KMS-11 (cell line): ENCODE results near the gene NXT1.

Experiments
- H2AFZ ChIP-seq: fragments of 200-600 bp; sonication (generic); 2 replicates; pipeline ENCODE4 v1.6.1; 2016; ENCODE audit warnings: antibody characterized with exemption, mixed run types, low read depth
- H3K27ac ChIP-seq: fragments of 200-600 bp; sonication (generic); 2 replicates; pipeline ENCODE4 v1.6.1; 2016; ENCODE audit warnings: mild to moderate bottlenecking, mixed run types
- H3K27me3 ChIP-seq: fragments of 200-600 bp; sonication (generic); 2 replicates; pipeline ENCODE4 v1.6.1; 2017; ENCODE audit warnings: mild to moderate bottlenecking, low read depth, mixed run types, moderate library complexity; ENCODE audit not compliant: insufficient read depth
- H3K36me3 ChIP-seq: fragments of 200-600 bp; sonication (generic); 2 replicates; pipeline ENCODE4 v1.6.1; 2017; ENCODE audit warnings: mild to moderate bottlenecking, mixed run types; ENCODE audit not compliant: insufficient read depth
- H3K4me1 ChIP-seq: fragments of 200-600 bp; sonication (generic); 2 replicates; pipeline ENCODE4 v1.6.1; 2016; ENCODE audit warnings: mild to moderate bottlenecking, low read depth, mixed run types; ENCODE audit not compliant: poor library complexity, severe bottlenecking
- H3K4me2 ChIP-seq: fragments of 200-600 bp; sonication (generic); 2 replicates; pipeline ENCODE4 v1.7.0; 2016; ENCODE audit warnings: mild to moderate bottlenecking, mixed run types
- H3K4me3 ChIP-seq: fragments of 200-600 bp; sonication (generic); IDR thresholded peaks from 2 replicates; pipeline ENCODE4 v1.6.1; 2017; ENCODE audit warnings: low read depth, low read length, mixed read lengths; ENCODE audit not compliant: insufficient read depth
- H3K79me2 ChIP-seq: fragments of 200-600 bp; sonication (generic); 2 replicates; pipeline ENCODE4 v1.6.1; 2016; ENCODE audit warnings: low read depth, mixed run types; ENCODE audit not compliant: insufficient read depth
- H3K9ac ChIP-seq: fragments of 200-600 bp; sonication (generic); 2 replicates; pipeline ENCODE4 v1.6.1; 2016; ENCODE audit warnings: mild to moderate bottlenecking, mixed run types
- H4K20me1 ChIP-seq: fragments of 200-600 bp; sonication (generic); 2 replicates; pipeline ENCODE4 v1.6.1; 2016; ENCODE audit warnings: mild to moderate bottlenecking, mixed run types; ENCODE audit not compliant: insufficient read depth
- CTCF ChIP-seq: fragments of 200-600 bp; sonication (generic); conservative IDR thresholded peaks from 2 replicates; pipeline ENCODE4 v1.6.1; 2017; ENCODE audit warnings: low read depth, mild to moderate bottlenecking, antibody characterized with exemption, low read length, moderate library complexity, mixed read lengths

Gene NXT1

GRCh38 chr20:23349338-23350195 lies 1.0 kb upstream of the NXT1 start:
- TF ChIP-seq CTCF, result peak; percentile 62
- no peak overlapping the region for H3K4me3 ChIP-seq
- peaks cover 6% of the 10 kb centered on the region; the same call in 1 of the 2 replicates for H4K20me1 ChIP-seq
- peak overlapping the region; percentile 96 for H3K27ac ChIP-seq
- H3K9ac ChIP-seq, result peak overlapping the region; percentile 91
- peak overlapping the region; percentile 73 for H3K4me2 ChIP-seq
- no peaks in the 10 kb centered on the region for H3K36me3 ChIP-seq
- peaks cover 10% of the 10 kb centered on the region for H3K4me1 ChIP-seq
- H2AFZ ChIP-seq, result peak overlapping the region; percentile 42
- peaks cover 38% of the 10 kb centered on the region for H3K79me2 ChIP-seq
- no peaks in the 10 kb centered on the region for H3K27me3 ChIP-seq

- TF ChIP-seq CTCF, result no peak
- Histone ChIP-seq H3K4me1 (peaks cover 16% of the 10 kb centered on the region), H3K27ac (peak overlapping the region; percentile 96), H3K79me2 (peaks cover 38% of the 10 kb centered on the region), H3K36me3 (no peaks in the 10 kb centered on the region), H3K4me2 (peak overlapping the region; percentile 46), H3K9ac (peak overlapping the region; percentile 91), H2AFZ (peak overlapping the region; percentile 22), H3K27me3 (no peaks in the 10 kb centered on the region), H3K4me3 (no peak overlapping the region), H4K20me1 (peaks cover 6% of the 10 kb centered on the region; the same call in 1 of the 2 replicates)
Observed at GRCh38 chr20:23350904-23351838, 580 bp downstream of the NXT1 start.

GRCh38 chr20:23356203-23356602 lies 5.6 kb downstream of the NXT1 start:
- peaks cover 6% of the 10 kb centered on the region; the same call in 1 of the 2 replicates for H4K20me1 ChIP-seq
- H3K27me3 ChIP-seq, result no peaks in the 10 kb centered on the region
- peaks cover 37% of the 10 kb centered on the region for H3K4me1 ChIP-seq
- H3K9ac ChIP-seq, result no peak overlapping the region
- no peak for TF ChIP-seq CTCF
- peak overlapping the region; percentile 71; the same call in 1 of the 2 replicates for H3K4me2 ChIP-seq
- H3K36me3 ChIP-seq, result no peaks in the 10 kb centered on the region
- H3K27ac ChIP-seq, result no peak overlapping the region
- H3K79me2 ChIP-seq, result peaks cover 34% of the 10 kb centered on the region
- H3K4me3 ChIP-seq, result no peak overlapping the region
- no peak overlapping the region for H2AFZ ChIP-seq

GRCh38 chr20:23357767-23358562 lies 7.4 kb downstream of the NXT1 start:
- no peak overlapping the region for H3K4me3 ChIP-seq
- no peaks in the 10 kb centered on the region for H4K20me1 ChIP-seq
- H3K27me3 ChIP-seq, result no peaks in the 10 kb centered on the region
- peak overlapping the region; percentile 47 for H2AFZ ChIP-seq
- H3K4me1 ChIP-seq, result peaks cover 26% of the 10 kb centered on the region
- peaks cover 24% of the 10 kb centered on the region for H3K79me2 ChIP-seq
- H3K27ac ChIP-seq, result peak overlapping the region; percentile 69
- no peaks in the 10 kb centered on the region for H3K36me3 ChIP-seq
- TF ChIP-seq CTCF, result no peak
- H3K9ac ChIP-seq, result peak overlapping the region; percentile 51; the same call in 1 of the 2 replicates
- H3K4me2 ChIP-seq, result peak overlapping the region; percentile 71
